OCI-LY7 (cell line): Measurements from ENCODE around the gene SUMF1. TPM values are rescaled to one million over a fixed set of nuclear protein-coding genes. Genes with fewer than 3 reads are reported as not detected.
"Not testable (repeated sequence)": the region's sequence is repeated elsewhere in the genome, so short reads cannot be mapped to it uniquely, and the experiment has no call there.

Source experiments
- BruUV-seq: library from RNA; stranded (reverse); fragments of 400-500 nt; replicated peaks from 2 replicates; lab custom pipeline; 2021; lab: Mats Ljungman, UMichigan
- CTCF ChIA-PET: fragments of 300-600 bp; sonication (Branson Sonifier 250); formaldehyde crosslinking; loops from one replicate; lab custom pipeline; 2022; ENCODE audit warnings: antibody characterized with exemption; ENCODE audit not compliant: unreplicated experiment; lab: Charles Lee
- POLR2A ChIA-PET: fragments of 300-600 bp; sonication (Branson Sonifier 250); formaldehyde crosslinking; loops from one replicate; lab custom pipeline; 2022; ENCODE audit warnings: antibody characterized with exemption; lab: Charles Lee
- DNase-seq: peaks from one replicate; pipeline ENCODE4 v3.0.0-alpha.2; 2015; ENCODE audit warnings: low spot score
- H2AFZ ChIP-seq: fragments of 200-600 bp; sonication (generic), shearing (Covaris generic); 2 replicates; pipeline ENCODE4 v1.6.1; 2014; ENCODE audit warnings: mild to moderate bottlenecking, antibody characterized with exemption, low read length, moderate library complexity
- H3K27ac ChIP-seq: fragments of 200-600 bp; sonication (generic); 2 replicates; pipeline ENCODE4 v1.5.1; 2014; ENCODE audit warnings: mixed run types, low read depth, mild to moderate bottlenecking, moderate library complexity, low read length, inconsistent platforms; ENCODE audit not compliant: poor library complexity, severe bottlenecking
- H3K36me3 ChIP-seq: fragments of 200-600 bp; sonication (generic); 2 replicates; pipeline ENCODE4 v1.6.1; 2014; ENCODE audit warnings: mild to moderate bottlenecking, antibody characterized with exemption, low read length, moderate library complexity, mixed read lengths; ENCODE audit not compliant: insufficient read depth
- H3K4me1 ChIP-seq: fragments of 200-600 bp; sonication (generic); 2 replicates; pipeline ENCODE4 v1.5.1; 2014; ENCODE audit warnings: mild to moderate bottlenecking, low read length; ENCODE audit not compliant: insufficient read depth, poor library complexity, severe bottlenecking
- H3K4me2 ChIP-seq: fragments of 200-600 bp; sonication (generic); 2 replicates; pipeline ENCODE4 v1.6.1; 2014; ENCODE audit warnings: mild to moderate bottlenecking, low read length
- H3K4me3 ChIP-seq: fragments of 200-600 bp; sonication (generic); 2 replicates; pipeline ENCODE4 v1.5.1; 2014; ENCODE audit warnings: mild to moderate bottlenecking, low read depth, low read length; ENCODE audit not compliant: poor library complexity, severe bottlenecking
- H3K79me2 ChIP-seq: fragments of 200-600 bp; sonication (generic); 2 replicates; pipeline ENCODE4 v1.6.1; 2016; ENCODE audit warnings: low read depth, mild to moderate bottlenecking, low read length, moderate library complexity, mixed read lengths; ENCODE audit not compliant: insufficient read depth
- H3K9me2 ChIP-seq: fragments of 200-600 bp; sonication (generic); 2 replicates; pipeline ENCODE4 v1.6.1; 2016; ENCODE audit warnings: mild to moderate bottlenecking, low read length, mixed read lengths; ENCODE audit not compliant: insufficient read depth
- H3K9me3 ChIP-seq: fragments of 200-600 bp; sonication (generic); 2 replicates; pipeline ENCODE4 v1.6.1; 2014; ENCODE audit warnings: mild to moderate bottlenecking, mixed run types, low read length, mixed read lengths
- H4K20me1 ChIP-seq: fragments of 200-600 bp; sonication (generic); 2 replicates; pipeline ENCODE4 v1.6.1; 2014; ENCODE audit warnings: mild to moderate bottlenecking, antibody characterized with exemption, low read length, moderate library complexity, mixed read lengths; ENCODE audit not compliant: insufficient read depth
- EZH2phosphoT487 ChIP-seq: fragments of 200-600 bp; sonication (generic); IDR thresholded peaks from 2 replicates; pipeline ENCODE4 v1.6.1; 2018; ENCODE audit warnings: low read depth, borderline replicate concordance, mild to moderate bottlenecking, mixed run types, antibody characterized with exemption, low read length, moderate library complexity, mixed read lengths
- intact Hi-C: fragments of 100-400 bp; cut with micrococcal nuclease; formaldehyde crosslinking; loops from one replicate; pipeline ENCODE4 v1.10.0; 2022; ENCODE audit not compliant: unreplicated experiment
- total RNA-seq, 2 experiments: library from RNA; depleted of rRNA in 1 of 2; stranded (reverse); fragments of >200 nt in 1 of 2; shearing (Covaris generic) in 1 of 2; gene quantifications; 2 replicates each; pipeline ENCODE4 v1.2.3, GENCODE V29; 2014 to 2022
- TF ChIP-seq, protein P1 (sequence below): fragments of 200-600 bp; sonication (generic); conservative IDR thresholded peaks from 2 replicates; pipeline ENCODE4 v1.5.1; 2014; ENCODE audit warnings: mild to moderate bottlenecking, antibody characterized with exemption, low read length, moderate library complexity, mixed read lengths

Gene SUMF1
- total RNA-seq, 2 experiments from 2014 or later = 9.1 to 11.9 TPM

DNA sequence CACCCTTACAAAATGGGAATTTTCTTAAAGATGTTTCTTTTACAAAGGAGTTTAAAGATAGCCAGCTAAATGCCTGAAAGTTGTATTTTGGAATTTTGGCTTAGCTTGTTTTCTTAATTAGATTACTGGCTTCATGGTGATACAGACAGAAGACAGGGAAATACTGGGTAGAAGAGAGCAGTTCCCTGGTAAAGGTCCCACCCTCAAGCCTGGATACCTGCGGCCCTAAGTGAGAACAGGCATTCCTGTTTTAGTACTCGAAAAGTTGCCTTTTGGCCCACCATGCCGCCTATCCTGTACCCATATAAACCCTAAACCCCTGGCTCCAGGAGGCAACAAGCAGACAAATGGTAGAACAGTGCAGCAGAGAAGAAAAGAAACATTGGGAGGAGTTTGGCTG, 134.5 kb downstream of the SUMF1 start:
- Histone ChIP-seq H3K4me1 (no peaks in the 10 kb centered on the region), H3K9me3 (peaks cover 9% of the 10 kb centered on the region; the same call in 1 of the 2 replicates), H3K4me3 (no peak overlapping the region), H3K4me2 (no peak overlapping the region), H3K9me2 (no peaks in the 10 kb centered on the region), H2AFZ (no peak overlapping the region), H3K36me3 (no peaks in the 10 kb centered on the region), H3K79me2 (no peaks in the 10 kb centered on the region), H3K27ac (no peak overlapping the region), H4K20me1 (no peaks in the 10 kb centered on the region)
- POLR2A ChIA-PET = no interaction called here
- intact Hi-C loops = no loop called here
- BruUV-seq = no TSS peak
- CTCF ChIA-PET = no interaction called here
- DNase-seq = no peak
- TF ChIP-seq EZH2phosphoT487 = no peak
- TF ChIP-seq, protein P1, sequence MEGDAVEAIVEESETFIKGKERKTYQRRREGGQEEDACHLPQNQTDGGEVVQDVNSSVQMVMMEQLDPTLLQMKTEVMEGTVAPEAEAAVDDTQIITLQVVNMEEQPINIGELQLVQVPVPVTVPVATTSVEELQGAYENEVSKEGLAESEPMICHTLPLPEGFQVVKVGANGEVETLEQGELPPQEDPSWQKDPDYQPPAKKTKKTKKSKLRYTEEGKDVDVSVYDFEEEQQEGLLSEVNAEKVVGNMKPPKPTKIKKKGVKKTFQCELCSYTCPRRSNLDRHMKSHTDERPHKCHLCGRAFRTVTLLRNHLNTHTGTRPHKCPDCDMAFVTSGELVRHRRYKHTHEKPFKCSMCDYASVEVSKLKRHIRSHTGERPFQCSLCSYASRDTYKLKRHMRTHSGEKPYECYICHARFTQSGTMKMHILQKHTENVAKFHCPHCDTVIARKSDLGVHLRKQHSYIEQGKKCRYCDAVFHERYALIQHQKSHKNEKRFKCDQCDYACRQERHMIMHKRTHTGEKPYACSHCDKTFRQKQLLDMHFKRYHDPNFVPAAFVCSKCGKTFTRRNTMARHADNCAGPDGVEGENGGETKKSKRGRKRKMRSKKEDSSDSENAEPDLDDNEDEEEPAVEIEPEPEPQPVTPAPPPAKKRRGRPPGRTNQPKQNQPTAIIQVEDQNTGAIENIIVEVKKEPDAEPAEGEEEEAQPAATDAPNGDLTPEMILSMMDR = no peak

DNA sequence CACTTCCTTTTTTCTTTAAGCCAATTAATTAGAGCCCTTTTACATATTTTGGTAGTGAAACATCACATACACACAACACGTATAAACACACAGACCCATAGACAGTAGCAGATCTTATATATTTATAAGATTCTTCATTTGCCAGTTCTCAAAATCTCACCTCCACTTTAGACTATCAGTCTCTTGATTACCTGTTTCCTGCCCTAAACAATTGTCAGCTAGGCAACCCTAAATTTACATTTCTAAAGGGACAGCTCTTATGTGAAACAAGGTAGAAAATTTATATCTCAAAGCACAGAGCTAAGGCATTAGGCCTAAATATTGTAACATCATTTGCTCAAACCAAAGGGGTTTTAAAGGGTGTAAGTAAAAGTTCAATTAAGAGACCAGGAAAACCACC, 135.0 kb downstream of the SUMF1 start:
- POLR2A ChIA-PET = interaction anchor here (1.4 kb wide), 1 partner anchor 16 kb away, joined by 3 read pairs; no protein-coding TSS in a partner anchor
- no peaks in the 10 kb centered on the region for H3K36me3 ChIP-seq
- H3K4me1 ChIP-seq = no peaks in the 10 kb centered on the region
- H3K4me3 ChIP-seq = no peak overlapping the region
- no TSS peak for BruUV-seq
- no peaks in the 10 kb centered on the region for H3K79me2 ChIP-seq
- no peaks in the 10 kb centered on the region for H4K20me1 ChIP-seq
- no peak for DNase-seq
- H3K4me2 ChIP-seq = no peak overlapping the region
- intact Hi-C loops = no loop called here
- H3K27ac ChIP-seq = no peak overlapping the region
- H3K9me2 ChIP-seq = no peaks in the 10 kb centered on the region
- CTCF ChIA-PET = no interaction called here
- TF ChIP-seq, protein P1 = no peak
- TF ChIP-seq EZH2phosphoT487 = no peak
- peaks cover 14% of the 10 kb centered on the region; the same call in 1 of the 2 replicates for H3K9me3 ChIP-seq
- no peak overlapping the region for H2AFZ ChIP-seq

DNA sequence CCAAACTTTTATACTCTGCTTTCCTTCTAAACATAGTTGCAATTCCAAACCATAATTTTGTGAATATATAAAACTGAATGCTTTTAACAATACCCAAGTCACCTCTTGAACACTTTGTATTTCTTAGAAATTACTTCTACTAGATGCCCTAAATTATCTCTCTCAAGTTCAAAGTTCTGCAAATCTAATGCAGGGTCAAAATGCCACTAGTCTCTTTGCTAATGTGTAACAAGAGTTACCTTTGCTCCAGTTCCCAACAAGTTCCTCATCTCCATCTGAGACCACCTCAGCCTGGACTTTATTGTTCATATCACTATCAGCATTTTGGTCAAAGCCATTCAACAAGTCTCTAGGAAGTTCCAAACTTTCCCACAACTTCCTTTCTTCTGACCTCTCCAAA, 137.3 kb downstream of the SUMF1 start:
- H4K20me1 ChIP-seq, H3K4me3 ChIP-seq, H3K79me2 ChIP-seq, CTCF ChIA-PET, H2AFZ ChIP-seq, intact Hi-C loops, POLR2A ChIA-PET, H3K9me2 ChIP-seq, H3K27ac ChIP-seq, BruUV-seq, H3K4me1 ChIP-seq, DNase-seq, H3K36me3 ChIP-seq, H3K4me2 ChIP-seq: not testable (repeated sequence)
- H3K9me3 ChIP-seq = peaks cover 21% of the 10 kb centered on the region; the same call in 1 of the 2 replicates
